OCI-LY7 (cell line): ENCODE measurements around the gene C1orf159. TPM values are rescaled to one million over a fixed set of nuclear protein-coding genes. Genes with fewer than 3 reads are reported as not detected.

Source experiments
- BruUV-seq: library from RNA; stranded (reverse); fragments of 400-500 nt; replicated peaks from 2 replicates; lab custom pipeline; 2021; lab: Mats Ljungman, UMichigan
- CTCF ChIA-PET: fragments of 300-600 bp; sonication (Branson Sonifier 250); formaldehyde crosslinking; loops from one replicate; lab custom pipeline; 2022; ENCODE audit warnings: antibody characterized with exemption; ENCODE audit not compliant: unreplicated experiment; lab: Charles Lee
- POLR2A ChIA-PET: fragments of 300-600 bp; sonication (Branson Sonifier 250); formaldehyde crosslinking; loops from one replicate; lab custom pipeline; 2022; ENCODE audit warnings: antibody characterized with exemption; lab: Charles Lee
- DNase-seq: peaks from one replicate; pipeline ENCODE4 v3.0.0-alpha.2; 2015; ENCODE audit warnings: low spot score
- H2AFZ ChIP-seq: fragments of 200-600 bp; sonication (generic), shearing (Covaris generic); 2 replicates; pipeline ENCODE4 v1.6.1; 2014; ENCODE audit warnings: mild to moderate bottlenecking, antibody characterized with exemption, low read length, moderate library complexity
- H3K27ac ChIP-seq: fragments of 200-600 bp; sonication (generic); 2 replicates; pipeline ENCODE4 v1.5.1; 2014; ENCODE audit warnings: mixed run types, low read depth, mild to moderate bottlenecking, moderate library complexity, low read length, inconsistent platforms; ENCODE audit not compliant: poor library complexity, severe bottlenecking
- H3K36me3 ChIP-seq: fragments of 200-600 bp; sonication (generic); 2 replicates; pipeline ENCODE4 v1.6.1; 2014; ENCODE audit warnings: mild to moderate bottlenecking, antibody characterized with exemption, low read length, moderate library complexity, mixed read lengths; ENCODE audit not compliant: insufficient read depth
- H3K4me1 ChIP-seq: fragments of 200-600 bp; sonication (generic); 2 replicates; pipeline ENCODE4 v1.5.1; 2014; ENCODE audit warnings: mild to moderate bottlenecking, low read length; ENCODE audit not compliant: insufficient read depth, poor library complexity, severe bottlenecking
- H3K4me2 ChIP-seq: fragments of 200-600 bp; sonication (generic); 2 replicates; pipeline ENCODE4 v1.6.1; 2014; ENCODE audit warnings: mild to moderate bottlenecking, low read length
- H3K4me3 ChIP-seq: fragments of 200-600 bp; sonication (generic); 2 replicates; pipeline ENCODE4 v1.5.1; 2014; ENCODE audit warnings: mild to moderate bottlenecking, low read depth, low read length; ENCODE audit not compliant: poor library complexity, severe bottlenecking
- H3K79me2 ChIP-seq: fragments of 200-600 bp; sonication (generic); 2 replicates; pipeline ENCODE4 v1.6.1; 2016; ENCODE audit warnings: low read depth, mild to moderate bottlenecking, low read length, moderate library complexity, mixed read lengths; ENCODE audit not compliant: insufficient read depth
- H3K9me2 ChIP-seq: fragments of 200-600 bp; sonication (generic); 2 replicates; pipeline ENCODE4 v1.6.1; 2016; ENCODE audit warnings: mild to moderate bottlenecking, low read length, mixed read lengths; ENCODE audit not compliant: insufficient read depth
- H3K9me3 ChIP-seq: fragments of 200-600 bp; sonication (generic); 2 replicates; pipeline ENCODE4 v1.6.1; 2014; ENCODE audit warnings: mild to moderate bottlenecking, mixed run types, low read length, mixed read lengths
- H4K20me1 ChIP-seq: fragments of 200-600 bp; sonication (generic); 2 replicates; pipeline ENCODE4 v1.6.1; 2014; ENCODE audit warnings: mild to moderate bottlenecking, antibody characterized with exemption, low read length, moderate library complexity, mixed read lengths; ENCODE audit not compliant: insufficient read depth
- EZH2phosphoT487 ChIP-seq: fragments of 200-600 bp; sonication (generic); IDR thresholded peaks from 2 replicates; pipeline ENCODE4 v1.6.1; 2018; ENCODE audit warnings: low read depth, borderline replicate concordance, mild to moderate bottlenecking, mixed run types, antibody characterized with exemption, low read length, moderate library complexity, mixed read lengths
- intact Hi-C: fragments of 100-400 bp; cut with micrococcal nuclease; formaldehyde crosslinking; loops from one replicate; pipeline ENCODE4 v1.10.0; 2022; ENCODE audit not compliant: unreplicated experiment
- total RNA-seq, 2 experiments: library from RNA; depleted of rRNA in 1 of 2; stranded (reverse); fragments of >200 nt in 1 of 2; shearing (Covaris generic) in 1 of 2; gene quantifications; 2 replicates each; pipeline ENCODE4 v1.2.3, GENCODE V29; 2014 to 2022
- TF ChIP-seq, protein P1 (sequence below): fragments of 200-600 bp; sonication (generic); conservative IDR thresholded peaks from 2 replicates; pipeline ENCODE4 v1.5.1; 2014; ENCODE audit warnings: mild to moderate bottlenecking, antibody characterized with exemption, low read length, moderate library complexity, mixed read lengths

C1orf159 gene
- total RNA-seq, 2 experiments from 2014 or later, result 24.5 to 27.6 TPM

DNA sequence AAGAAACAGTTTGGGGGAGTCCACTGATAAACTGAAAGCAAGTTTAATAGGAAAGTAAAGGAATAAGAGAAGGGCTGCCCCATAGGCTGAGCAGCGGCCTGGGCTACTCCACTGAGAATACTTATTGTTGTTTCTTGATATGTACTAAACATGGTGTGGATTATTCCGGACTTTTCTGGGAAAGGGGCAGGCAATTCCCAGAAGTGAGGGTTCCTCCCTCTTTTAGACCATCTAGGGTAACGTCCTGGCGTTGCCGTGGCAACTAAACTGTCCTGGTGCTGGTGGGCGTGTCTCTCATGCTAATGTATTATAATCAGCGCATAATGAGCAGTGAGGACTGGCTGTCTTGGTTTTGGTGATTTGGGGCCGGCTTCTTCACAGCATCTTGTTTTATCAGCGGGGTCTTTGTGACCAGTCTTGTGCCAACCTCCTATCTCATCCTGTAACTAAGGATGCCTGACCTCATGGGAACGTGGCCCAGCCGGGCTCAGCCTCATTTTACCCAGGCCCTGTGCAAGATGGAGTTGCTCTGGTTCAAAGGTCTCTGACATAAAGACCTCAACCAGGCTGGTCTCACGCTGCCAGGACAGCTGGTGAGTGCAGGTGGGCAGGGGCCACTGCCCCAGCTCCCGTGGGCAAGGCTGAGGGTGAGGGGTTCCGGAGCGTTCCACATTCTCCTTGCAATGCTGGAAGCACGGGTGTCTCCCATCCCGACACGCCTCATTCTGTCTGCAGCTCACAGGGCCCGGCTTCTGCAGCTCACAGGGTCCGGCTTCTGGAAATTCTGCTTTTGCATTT, 19.6 kb upstream of the C1orf159 start:
- no TSS peak for BruUV-seq
- intact Hi-C loops, result no loop called here

DNA sequence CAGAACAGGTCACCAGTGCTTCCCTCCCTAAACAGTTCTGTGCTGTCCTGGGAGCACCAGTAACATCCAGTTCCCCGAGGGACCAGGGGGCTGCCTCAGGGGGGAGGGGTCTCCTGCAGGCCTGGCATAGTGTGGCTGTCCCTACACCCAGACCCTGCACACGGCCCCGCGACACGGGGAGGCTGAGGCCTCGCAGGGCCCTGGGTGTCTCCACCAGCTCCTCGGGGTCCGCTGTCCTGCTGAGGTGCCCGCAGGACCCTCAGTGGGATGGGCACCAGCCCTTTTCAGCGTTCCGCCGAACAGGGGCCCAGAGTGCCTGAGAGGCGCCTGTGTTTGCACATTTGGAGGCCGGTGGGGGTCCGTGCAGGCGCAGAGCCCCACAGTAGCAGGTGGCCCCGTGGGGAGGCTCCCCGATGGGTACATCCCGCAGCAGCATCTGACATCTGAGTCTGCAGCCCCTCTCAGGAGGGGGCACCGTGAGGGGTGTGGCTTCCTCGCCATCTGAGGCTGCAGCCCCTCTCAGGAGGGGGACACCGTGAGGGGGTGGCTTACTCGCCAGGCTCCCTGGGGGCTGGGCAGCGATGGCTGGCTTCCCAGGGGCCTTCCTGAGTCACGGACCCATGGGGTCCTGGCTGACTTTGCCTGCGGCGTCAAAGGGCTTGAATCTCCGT, 18.5 kb upstream of the C1orf159 start:
- no TSS peak for BruUV-seq

More for the DNA sequence above, 19.6 kb upstream of the C1orf159 start:
- Histone ChIP-seq H3K27ac (no peak overlapping the region), H3K4me2 (no peak overlapping the region), H4K20me1 (no peaks in the 10 kb centered on the region), H3K9me2 (no peaks in the 10 kb centered on the region), H3K4me1 (peaks cover 18% of the 10 kb centered on the region), H3K36me3 (no peaks in the 10 kb centered on the region), H2AFZ (no peak overlapping the region), H3K4me3 (no peak overlapping the region), H3K79me2 (no peaks in the 10 kb centered on the region), H3K9me3 (no peaks in the 10 kb centered on the region)
- ChIA-PET CTCF (no interaction called here), POLR2A (interaction anchor here (1.8 kb wide), 1 partner anchor 96 kb away, joined by 8 read pairs; no protein-coding TSS in a partner anchor)
- TF ChIP-seq EZH2phosphoT487, result no peak
- TF ChIP-seq, protein P1, sequence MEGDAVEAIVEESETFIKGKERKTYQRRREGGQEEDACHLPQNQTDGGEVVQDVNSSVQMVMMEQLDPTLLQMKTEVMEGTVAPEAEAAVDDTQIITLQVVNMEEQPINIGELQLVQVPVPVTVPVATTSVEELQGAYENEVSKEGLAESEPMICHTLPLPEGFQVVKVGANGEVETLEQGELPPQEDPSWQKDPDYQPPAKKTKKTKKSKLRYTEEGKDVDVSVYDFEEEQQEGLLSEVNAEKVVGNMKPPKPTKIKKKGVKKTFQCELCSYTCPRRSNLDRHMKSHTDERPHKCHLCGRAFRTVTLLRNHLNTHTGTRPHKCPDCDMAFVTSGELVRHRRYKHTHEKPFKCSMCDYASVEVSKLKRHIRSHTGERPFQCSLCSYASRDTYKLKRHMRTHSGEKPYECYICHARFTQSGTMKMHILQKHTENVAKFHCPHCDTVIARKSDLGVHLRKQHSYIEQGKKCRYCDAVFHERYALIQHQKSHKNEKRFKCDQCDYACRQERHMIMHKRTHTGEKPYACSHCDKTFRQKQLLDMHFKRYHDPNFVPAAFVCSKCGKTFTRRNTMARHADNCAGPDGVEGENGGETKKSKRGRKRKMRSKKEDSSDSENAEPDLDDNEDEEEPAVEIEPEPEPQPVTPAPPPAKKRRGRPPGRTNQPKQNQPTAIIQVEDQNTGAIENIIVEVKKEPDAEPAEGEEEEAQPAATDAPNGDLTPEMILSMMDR, result no peak
- no peak for DNase-seq

More for the DNA sequence above, 18.5 kb upstream of the C1orf159 start:
- Histone ChIP-seq H3K9me3 (no peaks in the 10 kb centered on the region), H3K36me3 (no peaks in the 10 kb centered on the region), H3K27ac (no peak overlapping the region), H3K4me3 (no peak overlapping the region), H3K9me2 (no peaks in the 10 kb centered on the region), H3K4me1 (peaks cover 18% of the 10 kb centered on the region), H4K20me1 (no peaks in the 10 kb centered on the region), H2AFZ (no peak overlapping the region), H3K4me2 (no peak overlapping the region), H3K79me2 (no peaks in the 10 kb centered on the region)
- ChIA-PET POLR2A (no interaction called here), CTCF (no interaction called here)
- TF ChIP-seq, protein P1, result no peak
- DNase-seq, result no peak
- intact Hi-C loops, result no loop called here
